Measurements from ENCODE around the gene NAPEPLD.
"Not testable (repeated sequence)": the region's sequence is repeated elsewhere in the genome, so short reads cannot be mapped to it uniquely, and the experiment has no call there.

The NAPEPLD gene

GRCh38 chr7:103106005-103106702 is 42.7 kb downstream of the NAPEPLD start:
- no peak for DNase-seq

DNA sequence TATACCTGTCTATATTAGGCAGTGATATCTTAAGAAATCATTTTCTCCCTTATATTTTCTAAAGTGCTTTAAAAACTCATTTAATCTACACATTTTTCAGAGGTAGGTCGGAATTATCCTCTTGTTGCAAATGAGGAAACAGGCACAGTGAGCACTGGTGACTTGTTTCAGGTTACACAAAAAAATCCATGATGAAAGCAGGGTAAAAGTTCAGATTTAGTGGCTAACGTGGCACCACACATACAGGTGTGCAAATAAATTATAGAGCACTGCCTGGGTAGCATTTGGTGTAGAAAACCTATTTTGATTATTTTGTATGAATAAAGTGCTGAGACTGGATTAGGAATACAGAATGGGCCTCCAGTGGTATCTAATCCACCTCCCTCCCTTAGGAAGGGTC is 47.4 kb downstream of the NAPEPLD start:
- DNase-seq: no peak

DNA sequence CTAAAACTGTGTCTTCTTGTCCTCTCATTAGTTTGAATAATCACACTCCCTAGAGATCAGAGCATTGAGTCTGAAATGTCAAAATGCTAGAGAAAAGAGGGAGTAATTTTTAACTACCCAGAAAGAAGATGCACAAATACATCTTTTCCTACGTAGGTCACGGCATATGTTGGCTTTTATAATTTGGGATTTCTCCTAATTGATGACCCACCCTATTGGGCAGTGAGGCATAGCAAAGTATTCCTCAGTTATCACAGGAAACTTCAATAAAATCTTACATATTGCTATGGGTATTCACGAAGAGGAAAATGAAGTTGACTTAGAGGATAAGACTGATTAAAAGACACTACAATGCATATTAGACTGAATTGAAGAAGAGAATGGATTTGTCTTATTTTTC is 48.6 kb downstream of the NAPEPLD start:
- DNase-seq: no peak

DNA sequence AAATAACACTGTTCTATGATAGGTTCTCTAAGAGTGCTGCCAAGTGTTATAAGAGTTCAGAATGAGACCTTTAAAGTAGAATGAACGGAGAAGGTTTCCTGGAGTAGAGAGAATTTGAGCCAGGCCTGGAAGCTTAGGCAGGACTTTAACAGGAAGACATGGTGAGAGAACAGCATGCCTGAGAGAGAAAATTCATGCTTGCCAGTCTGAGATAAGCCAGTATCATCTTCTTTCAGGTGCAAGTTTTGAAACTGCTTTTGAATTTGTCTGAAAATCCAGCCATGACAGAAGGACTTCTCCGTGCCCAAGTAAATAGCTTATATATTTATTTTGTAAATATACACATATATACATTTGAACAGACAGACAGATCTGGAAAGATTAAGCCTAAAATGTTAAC is 51.9 kb downstream of the NAPEPLD start:
- no peak for DNase-seq

GRCh38 chr7:103095558-103095957 is 53.3 kb downstream of the NAPEPLD start:
- DNase-seq: not testable (repeated sequence)

DNA sequence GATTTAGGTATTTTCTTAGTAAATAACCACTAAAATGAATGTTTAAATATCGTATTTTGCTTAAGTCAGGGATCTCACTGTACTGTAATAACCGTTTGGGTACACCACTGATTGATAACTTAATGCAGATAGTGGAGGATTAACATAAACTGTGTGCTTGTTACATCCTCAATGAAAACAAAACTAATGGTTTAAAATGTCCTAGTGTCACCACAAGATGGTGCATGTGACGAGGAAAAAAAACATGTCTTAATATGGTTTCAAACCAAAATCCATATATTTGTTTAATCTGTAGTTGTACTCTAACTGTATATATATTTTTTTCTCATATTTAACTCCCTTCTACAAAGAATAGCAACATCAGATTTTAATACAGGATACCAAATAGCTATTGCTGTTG is 54.8 kb downstream of the NAPEPLD start:
- DNase-seq: no peak

GRCh38 chr7:103093429-103093828 is 55.5 kb downstream of the NAPEPLD start:
- no peak for DNase-seq

- not testable (repeated sequence) for DNase-seq
Observed at GRCh38 chr7:103092321-103092720, 56.6 kb downstream of the NAPEPLD start.

DNA sequence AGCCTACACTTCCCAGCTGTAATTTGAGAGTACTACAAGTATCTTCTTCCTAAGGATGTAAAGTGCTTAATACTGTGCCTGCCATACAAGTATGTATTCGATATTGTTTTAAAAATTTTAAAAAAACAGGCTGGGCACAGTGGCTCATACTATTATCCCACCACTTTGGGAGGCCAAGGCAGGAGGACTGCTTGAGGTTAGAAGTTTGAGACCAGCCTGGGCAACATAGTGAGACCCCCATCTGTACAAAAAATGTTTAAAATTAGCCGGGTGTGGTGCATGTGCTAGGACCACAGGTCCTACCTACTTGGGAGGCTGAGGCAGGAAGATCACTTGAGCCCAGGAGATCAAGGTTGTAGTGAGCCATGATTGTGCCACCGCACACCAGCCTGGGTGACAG is 65.7 kb downstream of the NAPEPLD start:
- DNase-seq: no peak

DNA sequence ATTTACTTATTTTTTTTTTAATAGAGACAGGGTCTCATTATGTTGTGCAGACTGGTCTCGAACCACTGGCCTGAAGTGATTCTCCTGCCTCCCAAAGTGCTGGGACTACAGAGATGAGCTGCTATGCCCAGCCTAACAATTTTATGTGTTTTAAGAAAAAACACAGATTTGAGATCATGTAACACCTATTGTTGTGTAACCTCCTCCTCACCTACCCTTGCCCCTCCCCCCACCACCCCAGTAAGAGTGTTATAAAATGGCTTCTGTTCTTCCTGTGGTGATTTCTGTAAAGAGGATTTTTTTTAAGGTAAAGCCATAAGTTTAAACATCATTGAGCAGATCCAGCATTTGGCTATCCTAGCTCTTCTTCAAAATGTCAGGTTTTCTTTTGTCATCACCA is 66.4 kb downstream of the NAPEPLD start:
- DNase-seq: no peak

DNA sequence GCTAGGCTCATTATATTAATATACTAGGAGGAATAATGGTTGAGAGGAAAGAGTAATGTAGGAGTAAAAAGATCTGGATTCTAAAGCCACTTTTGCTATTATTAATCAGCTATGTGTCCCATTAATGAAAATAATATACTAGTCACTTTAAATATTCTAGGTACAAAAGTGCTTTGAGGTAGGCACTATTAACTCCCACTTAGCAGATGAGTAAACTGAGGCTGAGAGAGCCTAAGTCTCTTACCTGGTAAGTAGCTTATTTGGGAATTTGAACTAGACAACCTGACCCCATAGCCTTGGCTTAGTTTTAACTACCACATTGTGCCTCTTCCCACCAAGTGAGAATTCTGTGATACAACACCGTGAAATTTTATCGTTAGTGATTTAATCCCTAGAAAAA is 68.0 kb downstream of the NAPEPLD start:
- DNase-seq: no peak

- DNase-seq: no peak
Observed at GRCh38 chr7:103079836-103080235, 69.1 kb downstream of the NAPEPLD start.

GRCh38 chr7:103078226-103078625 is 70.7 kb downstream of the NAPEPLD start:
- DNase-seq: not testable (repeated sequence)

DNA sequence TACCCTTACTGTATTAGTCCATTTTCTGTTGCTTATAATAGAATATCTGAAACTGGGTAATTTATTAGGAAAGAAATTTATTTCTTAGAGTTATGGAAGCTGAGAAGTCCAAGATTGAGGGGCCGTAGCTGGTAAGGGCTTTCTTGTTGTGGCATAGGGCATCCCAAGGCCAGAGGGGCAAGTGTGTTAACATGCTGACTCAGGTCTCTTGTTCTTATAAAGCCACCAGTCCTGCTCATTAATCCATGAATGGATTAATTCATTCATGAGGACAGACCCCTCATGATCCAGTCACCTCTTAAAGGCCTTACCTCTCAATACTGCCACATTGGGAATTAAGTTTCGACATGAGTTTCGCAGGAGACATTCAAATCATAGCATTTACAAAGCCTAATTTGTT is 71.6 kb downstream of the NAPEPLD start:
- no peak for DNase-seq

DNA sequence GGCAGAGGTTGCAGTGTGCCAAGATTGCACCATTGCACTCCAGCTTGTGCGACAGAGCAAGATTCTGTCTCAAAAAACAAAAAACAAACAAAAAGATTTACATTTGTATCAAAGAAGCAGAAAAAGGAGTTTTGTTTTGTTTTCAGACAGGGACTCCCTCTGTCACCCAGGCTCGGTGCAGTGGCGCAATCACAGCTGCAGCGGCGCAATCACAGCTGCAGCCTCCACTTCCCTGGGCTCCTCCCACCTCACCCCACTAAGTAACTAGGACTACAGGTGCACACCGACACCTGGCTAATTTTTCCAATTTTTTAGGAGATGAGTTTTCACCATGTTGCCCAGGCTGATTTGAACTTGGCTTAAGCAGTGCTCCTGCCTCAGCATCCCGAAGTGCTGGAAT is 72.1 kb downstream of the NAPEPLD start:
- no peak for DNase-seq

DNA sequence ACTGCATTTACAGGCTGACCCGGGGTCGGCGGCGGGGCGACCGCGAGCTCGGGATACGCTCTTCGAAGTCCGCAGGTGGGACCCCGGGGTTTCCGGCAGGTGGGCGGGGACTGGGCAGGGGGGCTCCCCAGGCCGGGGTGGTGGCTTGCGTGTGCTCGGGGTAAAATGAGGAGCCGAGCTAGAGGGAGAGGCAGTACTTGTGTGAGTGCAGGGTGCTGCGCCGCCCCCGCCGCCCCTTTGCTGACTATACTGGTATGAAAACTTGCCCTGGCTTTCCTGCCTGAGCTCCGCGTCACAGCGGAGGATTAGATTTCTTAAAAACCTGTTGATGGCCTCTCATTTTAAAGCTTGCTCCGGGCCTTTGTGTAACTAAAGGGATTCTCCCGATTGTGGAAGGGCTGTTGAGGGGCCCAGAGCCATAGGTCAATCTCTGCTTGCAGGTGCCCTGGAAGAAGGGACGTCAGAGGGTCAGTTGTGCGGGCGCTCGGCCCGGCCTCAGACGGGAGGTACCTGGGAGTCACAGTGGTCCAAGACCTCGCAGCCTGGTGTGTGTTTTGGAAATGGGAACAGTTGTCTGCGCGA is 73.5 kb downstream of the NAPEPLD start:
- peak; percentile 45 to 69 (median 58) for DNase-seq

GRCh38 chr7:103074519-103075336 is 74.2 kb downstream of the NAPEPLD start, which contains the start of the genes ARMC10 and FBXL13:
TSS of gene ARMC10 (plus strand) at chr7:103075140. CDS start at chr7:103075273, 133 bp downstream.
TSS of gene FBXL13 (minus strand) at chr7:103074796.
- peak; percentile 77 to 87 (median 78) for DNase-seq

DNA sequence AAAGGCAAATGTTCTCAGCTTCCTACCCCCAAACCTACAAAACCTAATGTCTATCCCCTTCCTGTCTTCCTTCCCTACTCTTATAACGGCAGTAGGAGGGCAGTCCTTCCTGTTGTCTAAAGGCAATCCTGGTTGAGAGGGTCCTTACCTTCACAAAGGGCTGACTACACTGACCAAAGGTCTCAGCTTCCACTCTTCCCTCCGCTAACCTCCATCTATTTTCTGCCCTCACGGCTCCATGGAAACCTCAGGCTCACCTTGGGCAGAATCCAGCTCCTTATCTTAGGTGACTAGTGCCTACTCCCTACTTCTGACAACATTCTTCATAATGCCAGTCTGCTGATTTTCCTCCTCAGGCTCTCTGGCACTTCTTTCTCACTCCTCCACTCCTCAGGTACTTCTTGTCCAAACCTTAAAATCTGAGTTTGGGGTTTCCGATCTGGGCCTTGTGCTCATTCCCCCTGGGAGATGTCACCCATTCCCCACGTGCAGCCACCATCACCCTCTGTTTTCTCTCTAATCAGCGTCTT is 74.8 kb downstream of the NAPEPLD start:
- no peak for DNase-seq

DNA sequence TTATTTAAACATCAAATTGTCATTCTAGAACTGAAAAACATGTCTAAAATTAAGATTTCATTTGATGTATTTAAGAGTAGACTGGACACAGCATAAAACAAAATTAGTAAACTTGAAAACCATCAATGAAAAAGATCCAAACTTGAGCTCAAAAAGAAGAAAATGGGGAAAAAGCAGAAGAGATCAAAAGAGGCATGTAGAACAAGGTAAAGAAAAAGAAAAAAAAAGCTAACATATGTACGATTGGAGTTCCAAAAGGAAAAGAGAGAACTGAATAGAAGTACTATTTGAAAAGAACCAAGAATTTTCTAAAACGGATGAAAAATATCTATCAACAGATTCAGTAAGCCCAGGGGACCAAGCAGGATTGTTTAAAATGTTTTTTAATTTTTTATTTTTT is 77.9 kb downstream of the NAPEPLD start:
- no peak for DNase-seq

GRCh38 chr7:103068414-103069403 is 80.2 kb downstream of the NAPEPLD start:
- no peak for DNase-seq

- peak in 3 of 4 experiments; percentile 3 to 36 (median 11) for DNase-seq
Observed at GRCh38 chr7:103065667-103066066, 83.2 kb downstream of the NAPEPLD start.

DNA sequence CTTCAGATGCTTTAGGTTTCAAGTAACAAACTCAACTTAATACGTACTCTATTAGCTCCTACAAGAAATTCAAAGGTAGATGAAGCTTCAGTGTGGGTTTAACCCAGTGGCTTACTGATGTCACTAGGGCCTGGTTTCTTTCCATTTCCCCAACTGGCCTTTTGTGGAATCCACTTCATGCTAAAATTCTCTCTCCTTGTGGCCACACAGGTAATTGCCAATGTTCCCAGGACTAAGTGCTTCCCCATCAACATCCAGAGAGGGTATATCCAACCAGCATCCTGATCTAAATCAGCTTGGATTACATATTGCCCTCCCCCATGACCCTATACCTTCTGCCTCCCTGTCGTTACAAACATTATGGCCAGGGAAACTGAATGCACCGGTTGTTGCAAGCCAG is 85.0 kb downstream of the NAPEPLD start:
- DNase-seq: no peak
